Skeletal muscle cell (primary cell): Measurements from ENCODE around the gene PAFAH2.

Experiments
- DNase-seq: peaks from one replicate; pipeline ENCODE4 v3.0.0-alpha.2; 2010; ENCODE audit warnings: low read depth
- H3K4me3 ChIP-seq: 2 replicates; pipeline ENCODE4 v1.5.1; 2011; ENCODE audit warnings: low read depth, mild to moderate bottlenecking, control low read depth, low read length, moderate library complexity

The PAFAH2 gene

GRCh38 chr1:25997828-25998761 lies at the start of gene PAFAH2:
TSS of gene PAFAH2 (minus strand) at chr1:25998063. CDS start at chr1:25990816, 7,247 bp downstream.
- DNase-seq, result peak; percentile 98
- peak within 1 kb of the TSS; percentile 69 for H3K4me3 ChIP-seq

- no peak for DNase-seq
- H3K4me3 ChIP-seq, result no peak overlapping the region
These were observed 49.5 kb upstream of the PAFAH2 start for GRCh38 chr1:26047278-26047874.

DNA sequence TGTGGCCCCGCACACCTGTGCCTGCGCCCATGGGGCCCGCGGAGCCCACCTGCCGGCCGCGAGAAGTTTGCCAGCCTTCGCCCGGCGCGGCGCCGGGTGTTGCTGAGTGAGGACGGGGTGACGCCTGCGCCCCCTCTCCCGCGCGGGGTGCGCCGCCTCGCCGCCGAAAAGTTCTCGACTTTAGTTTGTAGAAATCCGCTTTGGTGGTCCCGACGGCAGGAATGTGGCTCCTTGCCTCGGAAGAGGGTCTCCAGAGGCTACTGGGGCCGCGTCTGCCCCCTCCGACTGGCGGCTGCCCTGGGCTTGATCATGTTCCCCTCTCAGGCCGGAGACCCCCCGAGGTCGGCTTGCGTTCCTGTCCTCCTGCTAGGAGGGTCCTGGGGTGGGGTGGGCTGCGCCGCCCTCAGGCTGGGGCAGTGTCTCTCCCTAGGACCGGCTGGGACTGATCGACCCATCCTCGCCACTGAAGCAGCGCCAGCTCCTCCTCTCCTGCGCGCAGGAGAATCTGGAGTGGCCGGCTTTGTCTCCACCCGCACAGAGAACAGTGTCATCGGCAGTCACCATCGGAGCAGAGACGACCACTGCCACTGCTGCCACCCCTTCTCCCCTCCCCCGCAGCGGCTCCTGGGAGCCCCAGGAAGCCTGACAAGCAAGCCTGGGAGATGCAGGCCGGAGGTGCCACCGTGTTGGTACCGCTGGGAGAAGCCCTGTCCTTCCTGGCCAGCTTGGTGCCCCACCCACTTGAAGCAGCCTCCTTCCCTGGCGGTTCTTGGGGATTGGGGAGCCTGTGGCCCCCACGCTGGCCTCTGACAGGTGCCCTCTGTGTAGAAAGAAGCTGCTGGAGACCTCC lies 48.6 kb upstream of the PAFAH2 start:
- H3K4me3 ChIP-seq, result no peak overlapping the region
- no peak for DNase-seq

DNA sequence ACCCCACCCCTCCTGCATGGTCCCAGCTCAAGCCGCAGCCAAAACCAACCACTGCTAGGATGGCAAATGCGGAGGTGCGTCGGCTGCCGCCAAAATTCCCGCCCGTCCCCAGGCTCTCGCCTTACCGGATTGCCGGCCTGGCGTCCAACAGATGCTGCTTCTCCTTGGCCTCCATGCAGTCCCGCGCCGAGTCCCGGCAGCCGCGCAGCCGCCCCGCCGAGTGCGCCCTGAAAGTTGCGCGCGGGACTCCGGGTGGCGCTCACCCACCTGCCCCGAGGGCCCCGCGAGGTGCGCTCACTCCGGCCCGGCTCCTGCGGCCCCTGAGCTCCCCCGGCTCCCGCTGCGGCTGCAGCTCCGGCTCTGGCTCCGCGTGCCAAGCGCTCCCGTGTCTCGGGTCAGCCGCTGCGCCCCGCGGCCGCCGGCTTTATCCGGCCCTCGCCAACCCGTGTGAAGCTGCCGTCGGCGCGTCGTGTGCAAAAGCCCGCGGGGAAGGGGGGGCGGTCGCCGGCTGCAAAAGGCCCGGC lies 47.9 kb upstream of the PAFAH2 start, which contains the start of gene SLC30A2:
Gene SLC30A2, minus strand, starts transcription at position 397 of the 524 bp plus-strand sequence. Its CDS starts 222 bp downstream, at position 175.
- no peak for DNase-seq
- H3K4me3 ChIP-seq, result no peak within 1 kb of the TSS

- no peak overlapping the region for H3K4me3 ChIP-seq
These were observed 47.3 kb upstream of the PAFAH2 start for GRCh38 chr1:26044971-26045721.

GRCh38 chr1:26044414-26044813 lies 46.6 kb upstream of the PAFAH2 start:
- no peak for DNase-seq
- H3K4me3 ChIP-seq, result no peak overlapping the region

More at GRCh38 chr1:26044971-26045721, 47.3 kb upstream of the PAFAH2 start:
- no peak for DNase-seq

DNA sequence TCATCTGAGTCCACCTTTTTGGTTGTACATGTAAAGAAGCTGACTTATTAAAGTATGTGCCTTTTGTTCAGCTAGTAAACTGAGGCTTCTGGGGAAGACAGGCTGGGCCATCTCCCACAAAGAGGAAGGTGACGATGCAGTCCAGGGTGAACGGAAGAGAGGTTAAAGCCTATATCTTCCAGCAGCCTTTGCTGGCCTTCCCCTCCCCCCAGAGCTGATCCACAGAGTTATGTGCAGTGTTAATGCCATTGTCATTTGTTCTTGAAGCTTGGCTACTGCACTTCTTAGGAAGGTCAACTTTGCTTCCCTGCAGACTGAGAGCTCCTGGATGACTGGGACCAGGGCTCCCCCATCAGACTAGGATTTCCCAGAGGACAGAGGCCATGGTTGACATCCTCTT lies 45.9 kb upstream of the PAFAH2 start:
- no peak overlapping the region for H3K4me3 ChIP-seq
- DNase-seq, result no peak

- no peak overlapping the region for H3K4me3 ChIP-seq
- DNase-seq, result no peak
These were observed 44.1 kb upstream of the PAFAH2 start for GRCh38 chr1:26041978-26042377.

DNA sequence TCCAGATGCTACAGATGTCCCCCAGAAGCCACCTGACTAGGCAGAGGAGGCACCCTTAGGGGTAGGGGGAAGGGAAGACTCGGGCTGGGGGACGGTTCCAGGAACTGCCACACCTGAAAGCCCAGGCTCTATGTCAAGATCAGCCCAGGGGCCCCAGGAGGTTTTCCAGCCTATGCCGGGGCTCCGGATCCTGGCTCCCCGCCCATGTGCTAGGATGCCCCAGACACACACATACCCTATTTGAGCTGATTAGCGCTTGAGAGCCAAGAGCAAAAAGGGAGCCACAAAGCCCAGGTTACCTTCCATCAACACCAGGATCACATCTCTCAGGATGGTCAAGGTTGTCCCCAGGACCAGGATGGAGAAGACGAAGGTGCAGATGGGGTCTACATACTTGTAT lies 43.5 kb upstream of the PAFAH2 start:
- DNase-seq, result no peak
- H3K4me3 ChIP-seq, result no peak overlapping the region

GRCh38 chr1:26038904-26039303 lies 41.0 kb upstream of the PAFAH2 start:
- DNase-seq, result no peak
- no peak overlapping the region for H3K4me3 ChIP-seq

DNA sequence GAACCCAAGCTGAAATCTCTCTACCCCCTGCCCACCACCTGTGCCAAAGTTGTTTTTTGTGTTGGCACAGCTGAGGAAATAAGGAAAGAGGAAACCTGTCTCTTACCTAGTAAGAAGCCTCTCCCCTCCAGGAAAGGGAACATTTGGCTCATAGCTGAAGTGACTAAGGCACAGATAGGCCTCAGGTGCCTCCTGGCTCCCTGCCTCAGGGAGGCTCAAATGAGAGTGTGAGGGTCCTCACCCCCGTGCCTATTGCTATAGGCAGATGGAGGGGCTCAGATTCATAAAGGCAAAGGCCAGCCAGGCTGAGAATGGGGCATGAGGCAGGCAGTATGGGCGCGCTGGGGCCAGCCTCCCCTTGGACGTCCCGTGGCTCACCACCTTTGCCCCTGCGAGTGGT lies 40.6 kb upstream of the PAFAH2 start:
- DNase-seq, result no peak
- H3K4me3 ChIP-seq, result no peak overlapping the region

DNA sequence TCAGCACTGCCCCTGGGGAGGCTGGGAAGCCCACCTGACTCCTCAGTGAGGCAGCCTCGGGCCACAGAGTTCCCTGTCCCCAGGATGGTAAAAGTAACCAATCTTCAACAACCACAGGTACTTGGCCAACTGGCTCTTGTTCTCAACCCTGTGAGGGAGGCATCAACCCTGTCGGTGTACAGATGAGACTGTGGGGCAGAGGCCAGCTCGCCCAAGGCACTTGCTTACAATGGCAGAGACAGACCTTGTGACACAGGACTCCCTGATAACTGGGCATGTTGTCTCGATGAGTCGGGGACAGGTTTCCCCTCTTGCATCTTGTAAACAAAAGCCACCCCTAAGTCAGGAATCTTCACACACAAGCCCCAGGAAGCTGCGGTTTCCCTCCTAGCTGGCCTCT lies 40.0 kb upstream of the PAFAH2 start:
- no peak for DNase-seq
- no peak overlapping the region for H3K4me3 ChIP-seq

DNA sequence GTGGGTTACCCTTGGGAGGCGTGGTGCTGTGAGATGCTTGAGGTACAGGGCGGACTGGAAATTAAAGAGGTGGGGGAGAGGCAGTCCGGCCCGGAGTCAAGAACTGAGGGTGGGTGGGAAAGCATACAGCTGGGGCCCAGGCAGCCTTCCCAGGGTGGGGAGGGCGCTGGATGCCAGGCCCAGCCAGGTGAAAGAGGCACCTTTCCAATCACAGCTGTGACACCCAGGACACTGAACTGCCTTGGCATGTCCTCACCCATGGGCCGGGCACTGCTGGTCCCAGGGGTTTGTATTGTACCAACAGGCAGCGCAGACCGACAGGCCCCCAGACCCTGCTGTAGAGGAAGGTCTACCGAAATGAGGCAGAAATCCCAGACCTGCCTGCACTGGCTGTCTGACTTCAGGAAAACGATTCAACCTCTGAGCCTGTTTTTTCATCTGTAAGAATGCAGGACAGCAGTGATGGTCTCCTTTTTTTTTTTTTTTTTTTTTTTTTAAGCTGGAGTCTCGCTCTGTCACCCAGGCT lies 39.0 kb upstream of the PAFAH2 start:
- no peak for DNase-seq
- H3K4me3 ChIP-seq, result no peak overlapping the region

DNA sequence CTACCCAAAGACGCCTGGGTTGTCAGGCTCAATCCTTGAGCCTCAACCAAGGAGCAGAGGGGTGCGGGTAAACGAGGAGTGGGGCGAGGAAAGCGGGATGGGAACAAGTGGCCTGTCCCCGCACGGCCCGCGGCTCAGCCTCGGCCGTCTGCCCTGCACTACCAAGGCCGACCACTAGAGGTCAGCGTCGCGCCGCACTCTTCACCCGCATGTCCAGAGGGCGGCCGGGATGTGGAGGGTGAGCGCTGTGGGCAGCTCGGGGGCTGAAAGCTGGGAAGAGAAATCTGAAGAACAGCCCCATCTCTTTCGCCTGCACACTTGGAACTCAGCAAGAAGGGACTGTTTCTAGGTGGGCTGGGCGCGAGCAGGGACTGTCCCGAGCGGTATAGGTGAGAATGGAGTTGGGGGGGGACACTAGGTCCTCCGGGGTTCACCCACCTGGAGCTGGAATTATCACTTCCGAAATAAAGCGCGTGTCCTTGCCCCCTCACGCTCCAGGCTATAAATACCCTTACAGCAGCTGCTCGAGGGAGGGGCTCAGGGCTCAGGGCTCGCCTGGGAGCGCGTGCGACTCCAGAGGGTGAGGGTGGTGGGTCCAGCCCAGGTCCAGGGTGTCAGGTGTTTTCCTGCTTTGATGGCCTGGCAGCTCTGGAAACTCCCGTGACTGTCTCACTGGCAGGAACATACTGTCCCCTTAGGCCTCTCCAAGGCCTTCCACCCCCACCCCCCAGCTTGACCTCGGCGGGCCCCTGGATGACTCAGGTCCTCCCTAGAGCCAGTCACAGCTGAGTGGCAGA lies 38.3 kb upstream of the PAFAH2 start:
- H3K4me3 ChIP-seq, result peak overlapping the region; percentile 93
- no peak for DNase-seq

DNA sequence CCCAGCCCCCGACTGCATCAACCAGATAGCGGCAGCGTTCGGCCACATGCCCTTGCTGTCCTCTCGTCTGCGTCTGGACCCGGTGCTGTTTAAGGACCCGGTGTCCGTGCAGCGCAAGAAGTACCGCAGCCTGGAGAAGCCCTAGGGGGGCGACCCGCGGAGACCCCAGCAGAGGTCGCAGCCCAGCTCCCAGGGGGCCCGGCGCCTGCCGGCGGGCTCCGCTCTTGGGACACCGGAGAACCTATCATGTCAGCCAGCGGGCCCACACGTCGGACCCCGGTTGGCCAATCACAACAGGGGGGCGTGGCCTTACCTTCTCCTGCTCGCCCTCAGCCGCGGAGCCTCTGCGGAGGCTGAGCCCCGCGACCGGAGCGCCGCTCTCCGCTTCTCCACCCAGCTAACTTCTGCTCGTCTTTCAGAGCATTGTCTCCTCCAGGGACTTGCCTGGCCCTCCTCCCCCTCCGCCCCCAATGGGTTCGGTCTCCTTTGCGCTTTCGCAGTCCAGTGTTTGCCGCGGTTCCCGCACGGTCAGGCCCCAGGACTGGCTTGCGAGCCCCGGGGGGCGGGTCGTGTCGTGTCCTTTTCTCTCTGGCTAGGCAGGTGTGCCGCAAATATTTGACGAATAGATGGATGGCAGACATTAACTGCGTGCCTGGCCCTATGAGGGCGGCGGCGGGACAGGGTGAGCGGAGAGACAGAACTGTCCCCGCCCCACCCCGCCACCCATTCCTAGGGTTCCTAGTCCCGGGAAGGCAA lies 37.5 kb upstream of the PAFAH2 start:
- peak overlapping the region; percentile 93 for H3K4me3 ChIP-seq
- DNase-seq, result peak; percentile 69

DNA sequence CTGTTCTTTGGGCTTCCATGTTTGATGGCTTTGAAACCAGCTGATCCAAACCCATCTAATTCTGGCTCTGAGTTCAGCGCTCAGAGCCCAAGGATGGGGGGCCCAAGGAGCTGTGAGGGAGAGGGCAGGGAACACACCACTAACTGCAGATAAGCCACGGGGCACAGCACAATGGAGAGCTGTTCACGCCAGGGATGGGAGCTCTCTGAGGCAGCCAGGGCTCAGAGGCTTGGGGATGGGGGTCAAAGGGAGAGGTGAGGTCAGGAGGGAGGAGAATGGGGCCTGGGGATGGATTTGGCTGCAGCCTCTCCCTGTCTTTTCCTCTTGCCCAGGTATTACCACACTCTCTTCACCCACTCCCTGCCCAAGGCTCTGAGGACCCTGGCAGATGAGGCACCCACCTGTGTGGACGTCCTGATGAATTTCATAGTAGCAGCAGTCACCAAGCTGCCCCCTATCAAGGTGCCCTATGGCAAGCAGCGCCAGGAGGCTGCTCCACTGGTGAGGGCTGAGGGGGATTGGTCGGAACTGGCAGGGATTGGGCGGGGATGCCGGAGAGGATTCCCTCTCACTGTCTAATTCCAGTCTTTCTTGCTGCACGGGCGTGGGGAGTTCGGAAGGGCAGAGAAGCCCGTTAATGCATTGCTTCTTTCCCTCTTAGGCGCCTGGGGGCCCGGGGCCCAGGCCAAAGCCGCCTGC lies 36.8 kb upstream of the PAFAH2 start:
- peak overlapping the region; percentile 93 for H3K4me3 ChIP-seq
- no peak for DNase-seq
